Activated effector memory CD4-positive, alpha-beta T cell treated with Interleukin-2 at 50 U/mL for 16 hours (primary cell): ENCODE measurements around the gene VCX3A.
"Not testable (repeated sequence)": the region's sequence is repeated elsewhere in the genome, so short reads cannot be mapped to it uniquely, and the experiment has no call there.

ENCODE experiments used
- DNase-seq: peaks from one replicate; pipeline ENCODE4 v3.0.0-alpha.2; 2020

The VCX3A gene

GRCh38 chrX:6535018-6535417 is at the start of gene VCX3A:
TSS of gene VCX3A (minus strand) at chrX:6535118. CDS start at chrX:6534497, 621 bp downstream.
- DNase-seq, result not testable (repeated sequence)

- no peak for DNase-seq
Observed at GRCh38 chrX:6574762-6575161, 39.8 kb upstream of the VCX3A start.

DNA sequence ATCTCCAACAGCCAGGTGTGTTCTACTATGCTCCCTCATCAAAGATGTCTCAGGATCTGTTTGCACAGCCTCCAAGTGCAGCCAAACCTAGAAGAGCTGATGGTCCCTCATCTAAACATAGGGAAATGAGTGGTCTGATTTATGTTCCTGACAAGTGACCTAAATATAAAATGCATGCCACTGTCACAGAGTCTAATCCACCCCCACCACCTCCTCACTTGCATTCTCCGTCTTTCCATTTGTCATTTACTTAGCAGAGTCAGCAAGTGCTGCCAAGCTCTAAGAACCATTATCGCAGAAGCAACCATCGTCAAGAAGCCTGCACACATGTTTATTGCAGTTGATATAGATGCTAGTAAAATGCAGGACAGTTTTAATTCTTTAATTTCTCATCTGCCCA is 33.1 kb upstream of the VCX3A start:
- no peak for DNase-seq

DNA sequence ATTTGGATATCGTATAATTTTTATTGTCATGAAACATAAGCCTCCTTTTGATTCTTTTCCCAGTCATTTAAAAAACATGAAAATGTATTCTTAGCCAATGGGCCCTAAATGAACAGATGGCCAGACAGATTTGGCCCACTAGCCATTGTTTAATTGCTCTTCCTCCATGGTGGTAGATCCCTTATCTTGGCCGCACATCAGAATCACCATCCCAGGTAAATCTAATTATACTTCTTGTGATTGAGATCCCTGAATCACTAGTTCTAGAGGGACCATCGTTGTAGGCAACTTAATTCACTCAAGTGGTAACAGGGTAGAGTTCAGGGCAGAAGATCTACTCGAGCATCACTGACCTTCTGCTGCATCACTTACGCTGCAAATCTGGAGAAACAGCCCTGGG is 24.1 kb upstream of the VCX3A start:
- no peak for DNase-seq

DNA sequence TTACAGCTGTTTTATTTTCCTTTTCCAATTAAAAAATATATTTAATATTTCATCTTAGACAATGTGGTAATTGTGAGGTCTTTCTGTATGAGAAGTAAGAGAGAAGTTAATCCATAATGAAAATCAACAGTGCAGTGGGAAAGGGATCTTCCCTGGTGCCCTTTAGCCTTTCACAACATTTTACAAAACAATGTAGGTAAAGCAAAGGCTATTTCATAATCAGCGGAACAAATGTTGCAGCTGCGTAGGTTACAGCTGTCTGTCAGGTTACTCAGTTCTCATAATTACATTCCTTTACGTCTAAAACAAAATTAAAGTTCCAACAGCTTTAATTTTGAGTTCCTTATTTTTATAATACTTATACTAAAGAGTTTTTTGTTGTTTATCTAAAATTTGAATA is 22.8 kb upstream of the VCX3A start:
- no peak for DNase-seq

- DNase-seq, result no peak
Observed at GRCh38 chrX:6550999-6551398, 16.1 kb upstream of the VCX3A start.

- no peak for DNase-seq
Observed at GRCh38 chrX:6545712-6546111, 10.8 kb upstream of the VCX3A start.

DNA sequence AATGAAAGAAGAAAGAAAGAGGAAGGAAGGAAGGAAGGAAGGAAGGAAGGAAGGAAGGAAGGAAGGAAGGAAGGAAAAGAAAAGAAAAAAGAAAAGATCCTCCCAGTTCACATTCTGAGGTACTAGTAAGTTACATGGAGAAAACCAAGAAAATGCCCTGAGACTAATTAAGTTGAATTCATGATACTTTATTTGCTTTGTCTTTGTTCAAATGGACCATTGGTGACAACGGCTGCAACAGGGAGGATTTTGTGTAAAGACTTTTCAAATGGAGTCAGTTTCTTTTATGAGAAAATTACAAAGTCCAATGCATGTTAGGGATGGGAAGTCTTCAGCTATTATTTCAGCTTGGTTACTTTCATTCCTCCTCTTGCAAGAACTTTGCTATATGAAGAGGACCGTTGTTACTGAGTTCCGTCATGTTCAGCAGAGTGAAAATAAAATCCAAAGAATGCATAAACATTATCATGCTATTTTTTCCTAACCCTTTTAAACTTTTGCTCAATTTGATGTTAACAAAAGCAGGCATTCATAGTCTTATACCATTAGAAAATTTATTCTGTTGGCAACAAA is 8.3 kb downstream of the VCX3A start:
- no peak for DNase-seq

GRCh38 chrX:6517376-6517775 is 17.5 kb downstream of the VCX3A start:
- no peak for DNase-seq

GRCh38 chrX:6506444-6506843 is 28.5 kb downstream of the VCX3A start:
- DNase-seq, result no peak

DNA sequence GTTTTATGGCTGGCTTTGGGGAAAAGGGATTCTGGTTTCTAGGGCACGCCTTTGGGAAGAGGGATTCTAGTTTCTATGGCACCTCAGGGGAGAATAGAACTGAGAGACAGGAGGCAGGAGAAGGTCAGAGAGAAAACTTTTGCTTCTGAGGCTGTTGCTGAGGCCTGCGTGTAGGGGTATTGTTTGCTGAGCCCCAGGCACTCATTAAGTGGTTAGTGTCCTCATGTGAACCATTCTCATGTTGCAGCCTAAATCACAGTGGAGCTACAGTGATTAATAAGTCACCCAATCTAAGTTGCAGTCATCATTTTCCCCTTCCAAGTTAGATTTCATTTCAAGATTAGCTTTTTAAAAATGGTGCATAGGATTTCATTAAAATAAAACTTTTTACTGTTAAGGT is 29.0 kb downstream of the VCX3A start:
- DNase-seq, result no peak

DNA sequence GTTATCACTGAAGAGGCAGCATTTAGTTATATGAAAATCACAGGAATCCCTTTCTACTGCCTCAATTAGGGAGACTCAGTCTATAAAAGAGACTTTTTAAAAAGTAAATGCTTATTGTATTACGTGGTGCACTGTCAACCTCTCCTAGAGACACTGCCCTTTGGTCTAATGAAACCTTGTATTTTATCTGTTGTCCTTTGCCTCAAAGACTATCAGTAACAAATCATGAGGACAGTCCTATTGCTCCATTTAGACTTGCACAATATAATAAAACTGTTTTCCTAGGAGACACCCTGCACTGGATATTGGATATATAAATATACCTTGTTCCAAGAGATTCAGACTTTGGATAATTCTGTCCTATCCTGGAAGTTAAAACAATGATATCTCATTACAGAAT is 34.2 kb downstream of the VCX3A start:
- DNase-seq, result no peak

GRCh38 chrX:6498324-6498723 is 36.6 kb downstream of the VCX3A start:
- no peak for DNase-seq
